GM12873 (cell line): ENCODE measurements around the gene GBP1.

Source experiments
- CTCF ChIP-seq: IDR thresholded peaks from 2 replicates; pipeline ENCODE4 v1.5.1; 2012; ENCODE audit warnings: low read depth, mild to moderate bottlenecking, moderate library complexity, low read length, control low read depth; ENCODE audit not compliant: insufficient read depth; ENCODE audit errors: missing control alignments

GBP1 gene, protein sequence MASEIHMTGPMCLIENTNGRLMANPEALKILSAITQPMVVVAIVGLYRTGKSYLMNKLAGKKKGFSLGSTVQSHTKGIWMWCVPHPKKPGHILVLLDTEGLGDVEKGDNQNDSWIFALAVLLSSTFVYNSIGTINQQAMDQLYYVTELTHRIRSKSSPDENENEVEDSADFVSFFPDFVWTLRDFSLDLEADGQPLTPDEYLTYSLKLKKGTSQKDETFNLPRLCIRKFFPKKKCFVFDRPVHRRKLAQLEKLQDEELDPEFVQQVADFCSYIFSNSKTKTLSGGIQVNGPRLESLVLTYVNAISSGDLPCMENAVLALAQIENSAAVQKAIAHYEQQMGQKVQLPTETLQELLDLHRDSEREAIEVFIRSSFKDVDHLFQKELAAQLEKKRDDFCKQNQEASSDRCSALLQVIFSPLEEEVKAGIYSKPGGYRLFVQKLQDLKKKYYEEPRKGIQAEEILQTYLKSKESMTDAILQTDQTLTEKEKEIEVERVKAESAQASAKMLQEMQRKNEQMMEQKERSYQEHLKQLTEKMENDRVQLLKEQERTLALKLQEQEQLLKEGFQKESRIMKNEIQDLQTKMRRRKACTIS

DNA sequence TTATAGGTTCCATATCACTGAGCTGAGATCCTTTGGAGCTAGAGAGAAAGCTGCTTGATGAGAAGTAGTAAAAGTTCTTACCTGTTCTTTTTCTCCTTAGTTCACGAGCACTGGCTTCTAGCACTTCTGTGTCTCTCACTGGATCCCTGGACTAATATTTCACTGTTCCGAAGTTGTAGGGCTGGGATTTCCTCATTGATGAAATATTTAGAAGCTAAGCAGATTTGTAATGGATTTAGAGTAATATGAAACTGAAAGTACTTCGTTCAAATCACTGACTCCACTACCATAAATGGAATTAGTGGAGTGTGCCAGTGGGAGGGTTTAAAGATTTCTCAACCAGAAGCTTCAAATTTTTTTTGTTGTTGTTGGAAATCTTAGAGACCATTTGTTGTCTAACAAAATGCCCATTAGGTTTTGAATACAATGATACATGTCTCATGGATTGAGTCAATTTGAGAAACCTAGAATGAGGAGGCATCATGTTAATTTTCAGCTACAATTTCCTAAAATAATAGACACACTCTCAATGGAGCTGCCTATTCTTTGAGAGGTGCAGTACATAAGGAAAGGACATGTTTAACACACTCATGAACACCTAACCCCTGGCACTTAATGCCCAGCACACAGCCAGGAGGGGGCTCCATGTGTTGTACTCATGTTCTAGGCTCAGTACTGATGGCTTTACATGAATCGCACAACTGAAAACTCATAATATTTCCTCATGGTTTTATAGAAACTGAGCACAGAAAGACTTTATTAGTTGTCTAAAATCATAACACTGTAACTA lies at the start of gene GBP1:
GBP1 (minus strand) TSS at position 130 of the 790 bp plus-strand sequence. CDS start 1,974 bp downstream, outside the sequence.
- TF ChIP-seq CTCF = no peak

DNA sequence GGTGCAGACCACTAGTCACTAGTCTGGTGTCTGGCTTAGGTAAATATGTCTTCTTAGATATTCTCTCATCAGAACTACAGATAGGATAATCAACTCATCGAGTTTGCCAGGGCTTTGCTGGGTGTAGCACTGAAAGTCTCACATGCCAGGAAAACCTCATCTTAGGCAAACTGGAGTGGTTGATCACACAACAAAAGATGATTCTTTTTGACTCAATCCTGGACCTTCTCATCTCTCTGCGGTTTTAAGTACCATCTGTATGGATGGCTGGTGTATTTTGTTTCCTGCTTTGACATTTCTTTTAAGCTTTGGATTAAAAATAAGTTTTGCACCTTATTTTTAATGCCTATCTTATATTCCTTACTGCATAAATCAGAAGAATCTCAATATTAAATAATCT lies 49.7 kb upstream of the GBP1 start:
- TF ChIP-seq CTCF = no peak

DNA sequence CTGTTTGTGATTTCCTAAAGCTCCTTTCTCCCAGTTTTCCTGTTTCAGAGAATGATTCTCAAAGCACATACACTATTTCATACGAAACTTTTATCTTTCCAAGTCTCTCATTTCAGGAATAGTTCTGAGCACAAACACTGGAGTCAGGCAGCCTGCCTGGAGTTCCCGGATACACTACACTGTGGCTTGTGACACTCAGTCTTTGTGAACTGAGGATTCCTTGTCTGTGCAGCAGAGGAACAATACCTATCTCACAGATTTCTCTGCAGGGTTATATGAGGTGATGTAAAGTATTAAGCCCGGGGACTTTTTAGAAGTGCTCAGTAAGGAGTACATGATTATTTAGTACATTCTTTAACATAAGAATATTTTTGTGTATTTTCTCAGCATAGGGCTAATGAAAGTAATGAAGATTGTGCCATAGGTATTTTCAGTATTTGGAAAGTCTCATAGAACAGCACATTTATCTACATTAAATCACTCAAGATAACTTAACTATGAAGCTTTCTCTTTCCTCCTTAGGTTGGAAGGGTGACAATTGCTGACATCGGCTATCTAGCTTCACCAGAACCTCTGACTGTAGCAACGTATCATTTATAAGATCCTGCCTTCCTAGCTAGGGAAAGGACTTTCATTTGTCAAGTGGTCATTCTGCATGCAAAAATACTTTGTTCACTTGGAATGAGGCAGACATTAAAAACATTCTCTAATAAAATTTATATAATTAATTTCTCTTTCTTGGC lies 48.0 kb upstream of the GBP1 start:
- TF ChIP-seq CTCF = no peak

DNA sequence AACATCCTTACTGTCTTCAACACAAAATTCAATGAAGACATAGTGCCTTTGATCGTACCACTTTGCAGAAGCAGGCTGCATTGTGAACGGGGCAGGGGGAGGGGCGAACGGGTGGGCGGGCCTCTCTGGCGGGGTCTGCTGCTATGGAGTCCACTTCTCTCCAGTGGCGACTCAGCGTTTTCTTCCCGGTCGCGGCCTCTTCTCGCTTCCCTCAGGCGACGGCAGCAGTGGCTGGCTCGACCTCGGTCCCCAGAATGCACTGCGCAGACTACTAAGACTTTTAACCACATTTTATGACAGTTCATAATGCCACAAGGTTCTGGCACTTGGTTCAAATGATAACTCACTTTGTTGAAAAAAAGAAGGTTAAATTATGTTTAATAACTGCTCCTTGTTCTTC lies 39.7 kb upstream of the GBP1 start:
- TF ChIP-seq CTCF = no peak

- TF ChIP-seq CTCF = no peak
These were observed 39.1 kb upstream of the GBP1 start for GRCh38 chr1:89104147-89104546.

- TF ChIP-seq CTCF = no peak
These were observed 37.0 kb upstream of the GBP1 start for GRCh38 chr1:89102021-89102420.
